Renal cortical epithelial cell (primary cell): Measurements from ENCODE around the gene NDUFA7. TPM values are rescaled to one million over a fixed set of nuclear protein-coding genes. Genes with fewer than 3 reads are reported as not detected.
"Not testable (repeated sequence)": the region's sequence is repeated elsewhere in the genome, so short reads cannot be mapped to it uniquely, and the experiment has no call there.

Experiments
- DNase-seq: peaks from one replicate; pipeline ENCODE4 v3.0.0-alpha.2; 2011; ENCODE audit warnings: low read depth
- total RNA-seq: library from RNA; depleted of rRNA; stranded (reverse); fragments of >200 nt; gene quantifications from 2 replicates; pipeline ENCODE4 v1.2.3, GENCODE V29; 2014

The NDUFA7 gene
- total RNA-seq, 1 donor from 2014 or later, result 7.2 TPM

GRCh38 chr19:8342316-8342683 lies 21.1 kb upstream of the NDUFA7 start:
- DNase-seq, result no peak

GRCh38 chr19:8341504-8341903 lies 20.3 kb upstream of the NDUFA7 start:
- DNase-seq, result not testable (repeated sequence)

GRCh38 chr19:8340341-8341096 lies 19.3 kb upstream of the NDUFA7 start:
- no peak for DNase-seq

- DNase-seq, result no peak
Measured at GRCh38 chr19:8338835-8339234, 17.7 kb upstream of the NDUFA7 start.

GRCh38 chr19:8337728-8338127 lies 16.6 kb upstream of the NDUFA7 start:
- DNase-seq, result no peak

- no peak for DNase-seq
Measured at GRCh38 chr19:8336660-8337059, 15.5 kb upstream of the NDUFA7 start.

- DNase-seq, result no peak
Measured at GRCh38 chr19:8336072-8336569, 14.9 kb upstream of the NDUFA7 start.

GRCh38 chr19:8335343-8336071 lies 14.3 kb upstream of the NDUFA7 start:
- no peak for DNase-seq

- peak; percentile 19 for DNase-seq
Measured at GRCh38 chr19:8334458-8335342, 13.5 kb upstream of the NDUFA7 start.

- DNase-seq, result no peak
Measured at GRCh38 chr19:8333767-8334457, 12.7 kb upstream of the NDUFA7 start.

GRCh38 chr19:8332976-8333766 lies 12.0 kb upstream of the NDUFA7 start:
- DNase-seq, result no peak

GRCh38 chr19:8331263-8331845 lies 10.2 kb upstream of the NDUFA7 start:
- no peak for DNase-seq

- no peak for DNase-seq
Measured at GRCh38 chr19:8329996-8330395, 8.8 kb upstream of the NDUFA7 start.

GRCh38 chr19:8325454-8325853 lies 4.3 kb upstream of the NDUFA7 start:
- DNase-seq, result no peak

- no peak for DNase-seq
Measured at GRCh38 chr19:8324186-8325050, 3.2 kb upstream of the NDUFA7 start.

GRCh38 chr19:8323781-8324185 lies 2.6 kb upstream of the NDUFA7 start:
- no peak for DNase-seq

- DNase-seq, result no peak
Measured at GRCh38 chr19:8322638-8322997, 1.4 kb upstream of the NDUFA7 start.

GRCh38 chr19:8321986-8322637 lies 937 bp upstream of the NDUFA7 start:
- DNase-seq, result no peak

- no peak for DNase-seq
Measured at GRCh38 chr19:8320564-8321066, 560 bp downstream of the NDUFA7 start.
